Fibroblast of villous mesenchyme (primary cell): Measurements from ENCODE around the gene SIRT2. TPM values are rescaled to one million over a fixed set of nuclear protein-coding genes. Genes with fewer than 3 reads are reported as not detected.

Source experiments
- DNase-seq: peaks from one replicate; pipeline ENCODE4 v3.0.0-alpha.2; 2010; ENCODE audit warnings: low read depth
- H3K4me3 ChIP-seq: 2 replicates; pipeline ENCODE4 v1.5.1; 2011; ENCODE audit warnings: low read depth, mild to moderate bottlenecking, low read length
- CTCF ChIP-seq: IDR thresholded peaks from 2 replicates; pipeline ENCODE4 v1.5.1; 2012; ENCODE audit warnings: low read depth, mild to moderate bottlenecking, low read length; ENCODE audit not compliant: insufficient read depth
- total RNA-seq: library from RNA; depleted of rRNA; stranded (reverse); fragments of >200 nt; gene quantifications from 2 replicates; pipeline ENCODE4 v1.2.3, GENCODE V29; 2012

The SIRT2 gene
- total RNA-seq, 1 donor = 45.3 TPM

- no peak for TF ChIP-seq CTCF
- H3K4me3 ChIP-seq = no peak overlapping the region
- peak; percentile 49 for DNase-seq
These were observed 5.4 kb upstream of the SIRT2 start for GRCh38 chr19:38904581-38905539.

- no peak overlapping the region for H3K4me3 ChIP-seq
- no peak for DNase-seq
- TF ChIP-seq CTCF = no peak
These were observed 2.3 kb upstream of the SIRT2 start for GRCh38 chr19:38901683-38902082.

GRCh38 chr19:38900743-38901190, 1.3 kb upstream of the SIRT2 start:
- peak overlapping the region; percentile 94 for H3K4me3 ChIP-seq
- TF ChIP-seq CTCF = no peak
- DNase-seq = peak; percentile 44

GRCh38 chr19:38900202-38900629, 798 bp upstream of the SIRT2 start:
- DNase-seq = peak; percentile 82
- H3K4me3 ChIP-seq = peak overlapping the region; percentile 94
- no peak for TF ChIP-seq CTCF

- TF ChIP-seq CTCF = no peak
- peak overlapping the region; percentile 94 for H3K4me3 ChIP-seq
- peak; percentile 22 for DNase-seq
These were observed 501 bp downstream of the SIRT2 start for GRCh38 chr19:38898788-38899446.

GRCh38 chr19:38894968-38895367, 4.5 kb downstream of the SIRT2 start:
- no peak for TF ChIP-seq CTCF
- DNase-seq = no peak

More at GRCh38 chr19:38894968-38895367, 4.5 kb downstream of the SIRT2 start:
- H3K4me3 ChIP-seq = no peak overlapping the region
